ENCODE data around the gene PTPRN2.

The PTPRN2 gene

DNA sequence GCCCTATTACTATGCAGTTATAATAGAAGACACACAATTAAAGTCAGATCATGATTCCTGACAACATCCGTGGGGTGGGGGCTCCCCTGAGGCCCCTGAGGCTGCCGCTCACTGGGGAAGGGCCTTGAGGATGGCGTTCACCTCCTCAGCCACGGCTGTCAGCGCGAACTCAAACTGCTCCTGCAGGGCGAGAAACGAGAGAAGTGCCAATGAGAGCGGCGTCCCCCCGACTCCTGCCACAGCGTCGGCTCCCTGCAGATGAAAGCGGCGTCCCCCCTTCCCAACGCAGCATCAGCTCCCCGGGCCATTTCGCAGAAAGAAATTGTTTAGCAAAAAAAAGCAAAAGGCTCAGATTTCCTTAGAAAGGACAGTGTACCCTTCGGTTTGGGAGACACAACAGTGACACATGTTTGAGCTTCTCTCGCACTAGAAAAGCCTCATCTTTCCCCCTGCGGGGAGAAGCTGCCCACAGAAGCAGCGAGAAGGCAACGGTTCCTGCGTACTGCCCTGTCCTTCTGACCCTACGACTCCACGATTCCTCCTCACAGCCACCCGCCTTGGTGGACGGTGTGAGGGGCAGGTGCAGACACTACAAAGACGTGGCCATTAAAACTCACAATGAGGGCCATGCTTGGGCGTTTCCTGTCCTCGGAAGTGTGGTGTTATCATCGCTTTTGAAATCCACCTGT, 1046.9 kb downstream of the PTPRN2 start:
- no peak overlapping the region for H3K27ac ChIP-seq
- TF ChIP-seq, protein P1, sequence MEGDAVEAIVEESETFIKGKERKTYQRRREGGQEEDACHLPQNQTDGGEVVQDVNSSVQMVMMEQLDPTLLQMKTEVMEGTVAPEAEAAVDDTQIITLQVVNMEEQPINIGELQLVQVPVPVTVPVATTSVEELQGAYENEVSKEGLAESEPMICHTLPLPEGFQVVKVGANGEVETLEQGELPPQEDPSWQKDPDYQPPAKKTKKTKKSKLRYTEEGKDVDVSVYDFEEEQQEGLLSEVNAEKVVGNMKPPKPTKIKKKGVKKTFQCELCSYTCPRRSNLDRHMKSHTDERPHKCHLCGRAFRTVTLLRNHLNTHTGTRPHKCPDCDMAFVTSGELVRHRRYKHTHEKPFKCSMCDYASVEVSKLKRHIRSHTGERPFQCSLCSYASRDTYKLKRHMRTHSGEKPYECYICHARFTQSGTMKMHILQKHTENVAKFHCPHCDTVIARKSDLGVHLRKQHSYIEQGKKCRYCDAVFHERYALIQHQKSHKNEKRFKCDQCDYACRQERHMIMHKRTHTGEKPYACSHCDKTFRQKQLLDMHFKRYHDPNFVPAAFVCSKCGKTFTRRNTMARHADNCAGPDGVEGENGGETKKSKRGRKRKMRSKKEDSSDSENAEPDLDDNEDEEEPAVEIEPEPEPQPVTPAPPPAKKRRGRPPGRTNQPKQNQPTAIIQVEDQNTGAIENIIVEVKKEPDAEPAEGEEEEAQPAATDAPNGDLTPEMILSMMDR (IDR thresholded peaks at IDR 0.05) = no peak
- TF ChIP-seq ZFX (IDR thresholded peaks at IDR 0.05; ENCODE audit: borderline replicate concordance) = no peak

- H3K27ac ChIP-seq = no peak overlapping the region
- no peak for TF ChIP-seq ZFX (IDR thresholded peaks at IDR 0.05; ENCODE audit: borderline replicate concordance)
- TF ChIP-seq, protein P1 (IDR thresholded peaks at IDR 0.05) = no peak
Observed at GRCh38 chr7:157540020-157540419, 1047.6 kb downstream of the PTPRN2 start.

- no peak overlapping the region for H3K27ac ChIP-seq
- no peak for TF ChIP-seq ZFX (IDR thresholded peaks at IDR 0.05; ENCODE audit: borderline replicate concordance)
- TF ChIP-seq, protein P1 (IDR thresholded peaks at IDR 0.05) = no peak
Observed at GRCh38 chr7:157539521-157539920, 1048.1 kb downstream of the PTPRN2 start.

GRCh38 chr7:157538735-157539134, 1048.9 kb downstream of the PTPRN2 start:
- no peak overlapping the region for H3K27ac ChIP-seq
- TF ChIP-seq, protein P1 (IDR thresholded peaks at IDR 0.05) = no peak
- TF ChIP-seq ZFX (IDR thresholded peaks at IDR 0.05; ENCODE audit: borderline replicate concordance) = no peak

DNA sequence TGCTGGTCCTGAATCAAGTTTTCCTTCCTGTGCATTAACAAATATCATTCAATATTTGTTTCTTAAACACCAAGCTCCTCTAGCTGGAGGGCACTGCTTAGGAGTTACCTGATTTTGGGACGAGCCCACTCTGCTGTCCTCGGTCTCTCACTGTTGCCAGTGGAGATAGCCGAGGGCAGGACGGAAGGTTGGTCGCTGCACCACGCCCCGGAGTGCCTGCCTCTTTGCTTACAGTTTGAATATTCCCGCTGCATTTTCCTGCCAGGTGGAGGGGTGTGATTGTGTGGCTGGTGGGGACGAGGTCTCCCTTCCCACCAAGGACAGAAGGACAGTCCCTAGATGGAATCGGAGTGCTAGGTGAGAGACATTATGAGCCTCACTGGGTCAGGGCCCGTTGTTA, 1049.3 kb downstream of the PTPRN2 start:
- no peak overlapping the region for H3K27ac ChIP-seq
- TF ChIP-seq, protein P1 (IDR thresholded peaks at IDR 0.05) = no peak

DNA sequence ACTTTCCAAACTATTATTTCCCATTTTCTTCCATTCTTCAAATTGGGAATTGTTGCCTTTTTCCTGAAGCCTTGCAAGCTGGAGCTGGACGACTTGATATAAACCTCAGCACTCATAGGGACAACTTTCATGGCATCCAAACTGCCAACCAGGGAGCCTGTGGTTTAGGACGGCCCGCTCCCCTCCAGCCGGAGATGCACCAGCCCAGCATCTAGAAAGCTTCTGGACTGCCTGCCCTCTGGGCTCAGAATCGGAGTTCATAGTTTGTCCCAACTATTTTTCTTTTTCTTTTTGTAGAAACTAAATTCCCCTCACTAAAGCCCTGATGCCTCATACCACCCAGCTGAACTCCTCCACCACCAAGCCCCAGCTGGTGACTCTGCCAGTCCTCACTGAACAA, 1050.6 kb downstream of the PTPRN2 start:
- no peak overlapping the region for H3K27ac ChIP-seq
- no peak for TF ChIP-seq ZFX (IDR thresholded peaks at IDR 0.05; ENCODE audit: borderline replicate concordance)
- TF ChIP-seq, protein P1 (IDR thresholded peaks at IDR 0.05) = no peak

- TF ChIP-seq, protein P1 (IDR thresholded peaks at IDR 0.05) = no peak
- TF ChIP-seq ZFX (IDR thresholded peaks at IDR 0.05; ENCODE audit: borderline replicate concordance) = no peak
- H3K27ac ChIP-seq = no peak overlapping the region
Observed at GRCh38 chr7:157532068-157532467, 1055.6 kb downstream of the PTPRN2 start.
